ENCODE results near the gene MAPK8IP2. TPM values are rescaled to one million over a fixed set of nuclear protein-coding genes. Genes with fewer than 3 reads are reported as not detected.
A peak's percentile ranks its signal among the peaks of the same experiment; 100 is the strongest.

Gene MAPK8IP2
- total and polyA plus RNA-seq, 2 of the 13 experiments (the other 11 are each of a cell fraction or from before 2014, with no cell fraction given) = 1.3 to 2.6 TPM

GRCh38 chr22:50613291-50613981 lies 12.8 kb downstream of the MAPK8IP2 start (continued):
- TF ChIP-seq REXO4 (CRISPR knock-in tag; IDR thresholded peaks at IDR 0.05; ENCODE audit: borderline replicate concordance) (no peak), MAZ (IDR thresholded peaks at IDR 0.05; ENCODE audit: borderline replicate concordance, low read depth, low read length) (no peak), MAZ (CRISPR knock-in tag; IDR thresholded peaks at IDR 0.05; ENCODE audit: low read depth) (peak; percentile 49; the same call in 1 of the 2 replicates), SALL1 (CRISPR knock-in tag; IDR thresholded peaks at IDR 0.05) (peak; percentile 41; the same call in 1 of the 2 replicates), ISL2 (CRISPR knock-in tag; IDR thresholded peaks at IDR 0.05) (no peak), ZBTB40 (IDR thresholded peaks at IDR 0.05) (no peak), ZBTB40 (CRISPR knock-in tag; IDR thresholded peaks at IDR 0.05) (no peak), EHMT2 (IDR thresholded peaks at IDR 0.05; ENCODE audit: borderline replicate concordance, low read depth, low read length) (no peak), NFIC (IDR thresholded peaks at IDR 0.05; ENCODE audit: low read length) (no peak), ZNF577 (CRISPR knock-in tag; IDR thresholded peaks at IDR 0.05; ENCODE audit: borderline replicate concordance, low read depth) (no peak), TBX3 (IDR thresholded peaks at IDR 0.05; ENCODE audit: borderline replicate concordance) (no peak), ZNF546 (CRISPR knock-in tag; conservative IDR thresholded peaks at IDR 0.05) (no peak), KMT2A (CRISPR knock-in tag; IDR thresholded peaks at IDR 0.05) (no peak), ATF7 (IDR thresholded peaks at IDR 0.05) (no peak), ATF7 (CRISPR knock-in tag; IDR thresholded peaks at IDR 0.05) (no peak), RAD51 (IDR thresholded peaks at IDR 0.05; ENCODE audit: borderline replicate concordance) (no peak), SRF (IDR thresholded peaks at IDR 0.05; ENCODE audit: low read depth, low read length) (no peak), SP4 (CRISPR knock-in tag; IDR thresholded peaks at IDR 0.05) (peak; percentile 56), HNRNPL (IDR thresholded peaks at IDR 0.05; ENCODE audit: low read depth, low read length) (0 out of 2 replicates have a peak, but pooled peaks have one; percentile 48), SYNCRIP (IDR thresholded peaks at IDR 0.05; ENCODE audit: insufficient read depth, low read depth, low read length) (no peak), ZNF570 (CRISPR knock-in tag; IDR thresholded peaks at IDR 0.05; ENCODE audit: borderline replicate concordance) (no peak), LCORL (IDR thresholded peaks at IDR 0.05) (no peak), LCORL (CRISPR knock-in tag; IDR thresholded peaks at IDR 0.05) (no peak), EP300 (IDR thresholded peaks at IDR 0.05; ENCODE audit: low read depth in 2 of 2, low read length in 2 of 2) (no peak), EP300 (CRISPR knock-in tag; IDR thresholded peaks at IDR 0.05; ENCODE audit: borderline replicate concordance) (no peak)
